GM18499 (cell line): ENCODE measurements around the gene NOL11.
"Not testable (repeated sequence)": the region's sequence is repeated elsewhere in the genome, so short reads cannot be mapped to it uniquely, and the experiment has no call there.

Source experiments
- ATAC-seq: cut with Tn5 transposase; IDR thresholded peaks from one replicate; pipeline ENCODE4 v1.9.1; 2021; ENCODE audit warnings: moderate number of reproducible peaks; ENCODE audit not compliant: insufficient read depth, unreplicated experiment

Gene NOL11

DNA sequence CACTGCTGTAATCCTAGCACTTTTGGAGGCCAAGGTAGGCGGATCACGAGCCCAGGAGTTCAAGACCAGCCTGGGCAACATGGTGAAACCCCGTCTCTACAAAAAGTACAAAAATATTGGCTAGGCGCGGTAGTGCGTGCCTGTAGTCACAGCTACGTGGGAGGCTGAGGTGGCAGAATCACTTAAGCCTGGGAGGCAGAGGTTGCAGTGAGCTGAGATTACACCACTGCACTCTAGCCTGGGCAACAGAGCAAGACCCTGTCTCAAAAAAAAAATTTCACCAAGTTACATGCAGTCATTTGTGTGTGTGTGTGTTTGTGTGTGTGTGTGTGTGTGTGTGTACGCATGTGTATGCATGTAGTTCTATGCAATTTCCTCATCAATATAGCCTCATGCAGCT lies 14.9 kb upstream of the NOL11 start:
- ATAC-seq: not testable (repeated sequence)

- no peak for ATAC-seq
Measured at GRCh38 chr17:67707442-67707841, 10.3 kb upstream of the NOL11 start.

DNA sequence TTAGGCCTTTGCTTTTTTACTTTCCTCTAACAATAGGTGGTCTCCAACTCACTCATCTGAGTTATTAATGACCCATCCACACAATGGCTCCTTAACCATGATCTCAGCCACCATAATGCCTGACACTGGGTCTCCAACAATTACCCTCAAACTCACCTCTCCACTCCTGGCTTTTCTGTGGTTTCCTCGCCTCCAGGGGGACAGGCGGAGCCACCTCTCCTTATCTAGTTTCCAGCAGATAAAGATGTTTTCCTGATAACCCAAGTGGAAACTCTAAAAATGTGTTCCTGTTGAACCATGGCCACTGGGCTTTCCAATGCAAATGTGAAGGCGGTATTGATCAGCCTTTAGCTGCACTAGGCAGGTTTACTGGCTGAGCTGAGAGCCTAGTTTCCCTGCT lies 9.4 kb upstream of the NOL11 start:
- no peak for ATAC-seq

- no peak for ATAC-seq
Measured at GRCh38 chr17:67711916-67712315, 5.8 kb upstream of the NOL11 start.

DNA sequence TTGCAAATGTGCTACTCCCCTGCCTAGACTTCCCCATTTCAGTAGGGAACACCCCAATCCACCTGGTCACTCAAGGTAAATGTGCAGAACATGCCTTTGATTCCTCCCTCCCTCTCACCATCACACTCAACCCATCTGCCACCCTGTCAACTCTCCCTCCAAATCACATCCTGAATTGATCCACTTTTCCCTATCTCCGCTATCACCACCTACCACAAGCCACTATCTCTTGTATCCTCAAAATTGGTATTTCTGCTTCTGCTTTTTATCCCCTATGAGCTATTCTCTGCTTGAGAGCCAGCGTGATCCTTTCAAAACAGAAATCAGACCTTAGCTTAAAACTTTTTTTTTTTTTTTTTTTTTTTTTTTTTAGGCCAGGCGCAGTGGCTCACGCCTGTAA lies 5.4 kb upstream of the NOL11 start:
- no peak for ATAC-seq

GRCh38 chr17:67713169-67713568 lies 4.6 kb upstream of the NOL11 start:
- no peak for ATAC-seq

DNA sequence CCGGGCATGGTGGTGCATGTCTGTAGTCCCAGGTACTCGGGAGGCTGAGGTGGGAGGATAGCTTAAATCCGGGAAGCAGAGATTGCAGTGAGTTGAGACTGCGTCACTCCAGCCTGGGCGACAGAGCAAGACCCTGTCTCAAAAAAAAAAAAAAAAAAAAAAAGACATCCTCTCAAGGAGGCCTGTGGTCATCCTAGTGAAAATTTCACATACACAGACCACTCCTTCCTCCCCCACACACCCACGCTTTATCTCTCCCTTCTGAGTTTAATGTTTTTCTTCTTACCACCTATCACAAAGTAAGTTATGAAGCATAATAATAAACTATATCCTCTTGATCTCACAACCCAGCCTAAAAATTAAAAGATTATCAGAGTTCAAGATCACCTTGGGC lies 1.3 kb upstream of the NOL11 start:
- no peak for ATAC-seq

DNA sequence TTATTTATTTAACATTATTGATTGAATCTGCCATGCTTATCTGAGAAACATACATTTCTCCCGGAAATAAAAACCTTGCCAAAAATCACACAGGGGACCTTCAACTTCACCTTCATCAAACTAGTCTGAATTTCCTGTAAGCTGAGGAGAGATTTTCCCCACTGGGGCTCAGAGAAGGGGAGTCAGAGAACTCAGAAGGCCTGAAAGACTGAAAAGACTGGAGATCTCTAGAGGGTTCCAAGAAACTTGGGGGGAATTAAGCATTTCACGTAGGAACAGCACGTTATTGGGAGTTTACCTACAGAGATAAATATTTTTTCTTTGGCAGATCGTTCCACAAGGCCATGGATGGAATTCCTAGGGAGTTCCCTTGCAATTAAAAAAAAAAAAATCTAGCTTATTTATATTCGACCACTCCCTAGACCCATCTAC lies 528 bp upstream of the NOL11 start:
- ATAC-seq: no peak

DNA sequence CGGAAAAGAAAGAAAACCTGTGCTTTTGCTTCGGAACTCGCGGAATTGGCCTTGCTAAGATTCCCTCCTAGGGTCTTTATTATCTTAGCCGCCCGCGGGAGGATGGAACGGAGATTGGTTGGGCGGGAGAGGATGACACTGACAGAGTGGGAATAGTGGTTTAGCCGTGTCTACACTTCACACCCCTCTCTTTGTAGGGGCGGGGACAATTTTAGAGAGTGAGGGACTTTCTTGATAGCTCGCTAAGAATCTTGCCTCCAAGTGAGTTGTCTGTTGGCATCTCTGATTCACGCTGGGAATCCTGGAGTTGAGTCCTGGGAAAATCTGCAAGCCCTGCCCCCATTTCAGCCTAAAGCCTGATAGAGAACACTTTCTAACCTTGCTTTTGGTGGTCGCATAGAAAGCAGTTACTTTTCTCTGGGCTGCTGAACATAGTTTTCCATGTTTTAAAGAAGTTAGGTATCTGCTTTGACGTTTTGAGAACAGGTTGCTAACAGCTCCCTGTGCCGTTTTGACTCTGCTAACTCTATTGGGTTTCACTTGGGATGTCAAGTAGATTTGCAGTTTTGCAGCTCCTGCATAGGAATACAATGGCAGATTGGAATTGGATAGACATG lies 697 bp downstream of the NOL11 start:
- no peak for ATAC-seq

DNA sequence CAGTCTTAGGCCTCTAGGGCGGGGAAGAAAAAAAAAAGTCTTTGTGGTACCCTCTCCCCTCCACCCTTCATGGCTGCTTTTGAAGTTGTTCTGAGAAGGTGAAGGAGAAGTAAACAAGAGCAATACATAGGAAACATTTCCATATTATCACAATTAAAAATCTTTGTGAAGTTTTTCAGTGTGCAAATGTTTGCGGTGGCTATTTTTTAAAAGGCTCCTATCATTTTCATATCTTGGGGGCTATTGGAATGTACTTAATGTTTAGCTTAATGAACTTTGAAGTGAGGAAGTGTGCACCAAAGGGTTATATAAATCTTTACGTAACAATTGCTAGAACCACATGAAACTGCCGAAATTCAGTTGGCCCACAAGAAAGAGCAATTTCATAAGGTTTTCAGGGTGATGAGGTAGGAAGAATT lies 7.6 kb downstream of the NOL11 start:
- no peak for ATAC-seq

DNA sequence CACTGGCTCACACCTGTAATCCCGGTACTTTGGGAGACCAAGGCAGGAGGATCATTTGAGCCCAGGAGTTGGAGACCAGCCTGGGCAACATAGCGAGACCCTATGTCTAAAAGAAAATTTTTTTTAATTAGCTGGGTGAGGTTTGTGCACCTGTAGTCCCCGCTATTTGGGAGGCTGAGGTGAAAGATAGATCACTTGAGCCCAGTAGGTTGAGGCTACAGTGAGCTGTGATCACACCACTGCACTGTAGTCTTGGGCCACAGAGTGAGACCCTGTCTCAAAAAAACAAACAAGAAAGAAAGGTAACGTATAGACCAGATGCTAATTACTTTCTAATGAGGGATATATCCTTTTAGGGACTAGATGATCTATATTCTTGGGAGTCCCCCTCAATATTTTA lies 8.1 kb downstream of the NOL11 start:
- ATAC-seq: no peak

DNA sequence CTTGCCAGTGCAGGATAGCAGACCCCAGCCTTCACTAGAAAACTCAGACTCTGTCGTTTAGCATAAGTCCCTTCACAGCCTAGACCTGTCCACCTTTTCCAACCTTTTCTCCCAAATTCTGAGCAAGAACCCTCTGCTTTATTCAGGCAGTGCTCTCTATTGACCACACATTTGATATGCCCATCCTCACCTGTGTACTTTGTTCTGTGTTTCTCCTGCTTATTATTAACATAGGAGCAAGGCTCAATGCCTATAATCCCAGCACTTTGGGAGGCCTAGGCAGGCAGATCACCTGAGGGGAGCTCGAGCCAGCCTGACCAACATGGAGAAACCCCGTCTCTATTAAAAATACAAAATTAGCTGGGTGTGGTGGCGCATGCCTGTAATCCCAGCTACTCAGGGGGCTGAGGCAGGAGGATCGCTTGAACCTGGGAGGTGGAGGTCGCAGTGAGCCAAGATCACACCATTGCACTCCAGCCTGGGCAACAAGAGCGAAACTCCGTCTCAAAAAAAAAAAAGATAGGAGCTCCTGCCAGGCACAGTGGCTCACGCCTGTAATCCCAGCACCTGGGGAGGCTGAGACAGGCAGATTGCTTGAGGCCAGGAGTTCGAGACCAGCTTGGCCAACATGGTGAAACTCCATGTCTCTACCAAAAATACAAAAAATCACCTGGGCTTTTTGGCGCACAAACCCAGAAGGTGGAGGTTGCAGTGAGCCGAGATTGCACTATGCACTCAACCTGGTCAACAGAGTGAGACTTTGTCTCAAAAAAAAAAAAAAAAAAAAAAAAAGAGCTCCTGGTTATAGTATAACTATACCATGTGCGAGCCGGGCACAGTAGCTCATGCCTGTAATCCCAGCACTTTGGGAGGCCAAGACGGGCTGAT lies 9.7 kb downstream of the NOL11 start:
- ATAC-seq: not testable (repeated sequence)

GRCh38 chr17:67729903-67730302 lies 12.2 kb downstream of the NOL11 start:
- no peak for ATAC-seq

- ATAC-seq: no peak
Measured at GRCh38 chr17:67730731-67731130, 13.0 kb downstream of the NOL11 start.

DNA sequence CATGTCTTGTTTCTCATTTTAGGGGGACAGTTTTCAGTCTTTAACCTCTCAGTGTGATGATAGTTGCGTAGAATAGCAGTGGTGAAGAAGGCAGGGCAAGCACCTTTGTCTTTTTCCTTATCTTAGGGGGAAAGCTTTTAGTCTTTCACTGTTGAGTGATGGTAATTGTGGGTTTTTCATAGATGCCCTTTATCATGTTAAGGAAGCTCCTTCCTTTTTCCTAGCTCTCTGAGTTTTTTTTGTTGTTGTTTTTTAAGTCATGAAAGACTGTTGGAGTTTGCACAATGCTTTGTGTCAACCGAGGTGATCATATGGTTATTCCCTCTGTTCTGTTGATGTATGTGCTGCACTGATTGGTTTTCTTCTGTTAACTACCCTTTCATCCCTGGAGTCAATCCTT lies 15.7 kb downstream of the NOL11 start:
- ATAC-seq: no peak

GRCh38 chr17:67737145-67737544 lies 19.4 kb downstream of the NOL11 start:
- ATAC-seq: no peak

DNA sequence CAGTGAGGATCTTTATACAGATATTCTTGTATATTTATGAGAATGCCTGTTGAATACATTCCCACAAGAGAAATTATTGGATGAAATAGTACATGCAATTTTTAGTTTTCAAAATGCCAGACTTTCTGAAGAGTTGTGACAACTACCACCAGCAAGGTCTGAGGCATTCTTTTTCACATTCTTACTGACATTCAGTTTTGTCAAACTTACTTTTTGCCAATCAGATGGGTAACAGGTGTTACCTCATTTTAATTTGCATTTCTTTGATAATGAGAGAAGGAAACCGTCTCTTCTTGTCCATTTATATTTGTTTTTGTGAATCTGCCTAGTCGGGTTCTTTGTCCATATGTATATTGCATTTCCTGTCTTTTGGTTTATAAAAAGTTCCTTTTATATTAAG lies 24.3 kb downstream of the NOL11 start:
- no peak for ATAC-seq

- ATAC-seq: no peak
Measured at GRCh38 chr17:67746704-67747571, 29.2 kb downstream of the NOL11 start.

DNA sequence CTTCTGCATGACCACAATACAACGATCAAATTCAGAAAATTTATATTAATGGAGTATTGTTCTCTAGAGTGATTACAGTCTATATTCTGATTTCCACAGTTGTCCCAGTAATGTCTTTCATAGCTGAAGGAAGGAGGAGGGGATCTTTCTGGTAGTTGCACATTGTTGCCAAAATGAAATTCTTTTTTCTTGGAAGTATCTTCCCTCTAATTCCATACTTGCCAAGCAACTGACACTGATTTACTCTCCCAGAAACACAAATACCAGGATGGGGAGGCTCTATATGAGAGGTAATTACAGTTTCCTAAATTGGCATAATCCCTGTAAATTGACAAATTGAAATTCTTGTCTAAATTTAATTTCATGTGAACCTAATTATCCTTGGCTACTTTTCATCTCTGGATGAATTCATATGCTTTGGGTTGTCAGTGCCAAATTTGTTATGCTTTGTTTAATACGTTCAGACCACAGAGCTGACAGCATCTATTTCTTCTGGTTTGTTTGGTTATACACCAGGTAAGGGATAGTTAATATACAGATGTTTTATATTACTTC lies 30.0 kb downstream of the NOL11 start:
- ATAC-seq: no peak

DNA sequence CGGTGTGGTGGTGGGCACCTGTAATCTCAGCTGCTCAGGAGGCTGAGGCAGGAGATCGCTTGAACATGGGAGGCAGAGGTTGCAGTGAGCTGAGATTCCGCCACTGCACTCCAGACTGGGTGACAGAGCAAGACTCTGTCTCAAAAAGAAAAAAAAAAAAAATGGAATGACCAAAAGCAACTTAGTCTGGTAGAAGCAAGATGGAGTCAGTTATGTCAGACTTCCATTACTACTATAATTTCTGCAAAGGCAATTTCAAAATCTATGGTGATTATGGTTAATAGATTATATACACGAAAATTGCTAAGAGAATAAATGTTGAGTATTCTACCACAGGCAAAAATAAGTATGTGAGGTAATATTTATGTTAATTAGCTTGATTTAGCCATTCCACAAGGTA lies 32.3 kb downstream of the NOL11 start:
- no peak for ATAC-seq
